Fibroblast of lung (primary cell): ENCODE measurements around the gene ZBTB7C. TPM values are rescaled to one million over a fixed set of nuclear protein-coding genes. Genes with fewer than 3 reads are reported as not detected.

Experiments used
- DNase-seq, 2 donors: peaks; one replicate each; pipeline versions ENCODE4 v3.0.0 to v3.0.0-alpha.2; 2010; ENCODE audit warnings: low read depth in 2 of 2
- H2AFZ ChIP-seq: 2 replicates; pipeline ENCODE4 v1.5.1; 2012; ENCODE audit warnings: low read length, control low read depth, inconsistent platforms
- H3K27ac ChIP-seq: 2 replicates; pipeline ENCODE4 v1.5.1; 2011; ENCODE audit warnings: low read length, control low read depth; ENCODE audit not compliant: insufficient read depth
- H3K27me3 ChIP-seq: 2 replicates; pipeline ENCODE4 v1.5.1; 2011; ENCODE audit warnings: mild to moderate bottlenecking, low read length; ENCODE audit not compliant: control insufficient read depth, insufficient read depth
- H3K36me3 ChIP-seq: 2 replicates; pipeline ENCODE4 v1.5.1; 2011; ENCODE audit warnings: low read length; ENCODE audit not compliant: control insufficient read depth, insufficient read depth
- H3K4me1 ChIP-seq: 2 replicates; pipeline ENCODE4 v1.5.1; 2011; ENCODE audit warnings: low read length; ENCODE audit not compliant: control insufficient read depth, insufficient read depth; ENCODE audit errors: extremely low read depth
- H3K4me2 ChIP-seq: 2 replicates; pipeline ENCODE4 v1.5.1; 2011; ENCODE audit warnings: low read length, control low read depth; ENCODE audit not compliant: insufficient read depth; ENCODE audit errors: extremely low read depth
- H3K4me3 ChIP-seq, 4 experiments: fragments of 200-600 bp in 1 of 4; sonication (generic) in 1 of 4; replicated peaks in 1 of 4; 2 replicates each; pipeline ENCODE4 v1.5.1; 2011 to 2016; ENCODE audit warnings: low read length in 4 of 4, low read depth in 3 of 4, mild to moderate bottlenecking in 3 of 4, control low read depth in 2 of 4, inconsistent platforms in 1 of 4, mixed read lengths in 1 of 4; ENCODE audit not compliant: insufficient read depth in 1 of 4; ENCODE audit errors: control extremely low read depth in 1 of 4
- H3K79me2 ChIP-seq: 2 replicates; pipeline ENCODE4 v1.5.1; 2012; ENCODE audit warnings: mild to moderate bottlenecking, low read length, inconsistent platforms; ENCODE audit not compliant: control insufficient read depth, insufficient read depth
- H3K9ac ChIP-seq: 2 replicates; pipeline ENCODE4 v1.5.1; 2011; ENCODE audit warnings: mild to moderate bottlenecking, low read length, control low read depth; ENCODE audit not compliant: insufficient read depth
- H3K9me3 ChIP-seq: 2 replicates; pipeline ENCODE4 v1.5.1; 2012; ENCODE audit warnings: low read depth, low read length; ENCODE audit not compliant: control insufficient read depth, insufficient read depth
- H4K20me1 ChIP-seq: 2 replicates; pipeline ENCODE4 v1.5.1; 2011; ENCODE audit warnings: low read length; ENCODE audit not compliant: control insufficient read depth, insufficient read depth; ENCODE audit errors: extremely low read depth
- EZH2 ChIP-seq: IDR thresholded peaks from 2 replicates; pipeline ENCODE4 v1.5.1; 2012; ENCODE audit warnings: low read length, control low read depth, mild to moderate bottlenecking; ENCODE audit errors: missing control alignments
- polyA plus RNA-seq, 2 donors: library from polyadenylated mRNA; depleted of rRNA in 1 of 2; stranded (reverse) in 1 of 2; unstranded in 1 of 2; fragments of >200 nt; gene quantifications; 2 replicates each; pipeline ENCODE4 v1.2.1, GENCODE V29; 2011 to 2012; ENCODE audit warnings: missing spikeins in 1 of 2
- total RNA-seq: library from RNA; depleted of rRNA; stranded (reverse); fragments of >200 nt; gene quantifications from 2 replicates; pipeline ENCODE4 v1.2.1, GENCODE V29; 2014
- TF ChIP-seq, protein P1 (sequence below), 2 donors: IDR thresholded peaks in 1 of 2; conservative IDR thresholded peaks in 1 of 2; 1 replicate in 1 of 2; 2 replicates in 1 of 2; pipeline ENCODE4 v1.5.1; 2011 to 2012; ENCODE audit warnings: low read length in 2 of 2, control low read depth in 1 of 2, inconsistent platforms in 1 of 2, low read depth in 1 of 2, mild to moderate bottlenecking in 1 of 2

Gene ZBTB7C
- total and polyA plus RNA-seq, 2 donors (not counting 1 experiment from before 2014, with no cell fraction given): 0.19 to 0.33 TPM

- TF ChIP-seq EZH2: no peak
- TF ChIP-seq, protein P1, sequence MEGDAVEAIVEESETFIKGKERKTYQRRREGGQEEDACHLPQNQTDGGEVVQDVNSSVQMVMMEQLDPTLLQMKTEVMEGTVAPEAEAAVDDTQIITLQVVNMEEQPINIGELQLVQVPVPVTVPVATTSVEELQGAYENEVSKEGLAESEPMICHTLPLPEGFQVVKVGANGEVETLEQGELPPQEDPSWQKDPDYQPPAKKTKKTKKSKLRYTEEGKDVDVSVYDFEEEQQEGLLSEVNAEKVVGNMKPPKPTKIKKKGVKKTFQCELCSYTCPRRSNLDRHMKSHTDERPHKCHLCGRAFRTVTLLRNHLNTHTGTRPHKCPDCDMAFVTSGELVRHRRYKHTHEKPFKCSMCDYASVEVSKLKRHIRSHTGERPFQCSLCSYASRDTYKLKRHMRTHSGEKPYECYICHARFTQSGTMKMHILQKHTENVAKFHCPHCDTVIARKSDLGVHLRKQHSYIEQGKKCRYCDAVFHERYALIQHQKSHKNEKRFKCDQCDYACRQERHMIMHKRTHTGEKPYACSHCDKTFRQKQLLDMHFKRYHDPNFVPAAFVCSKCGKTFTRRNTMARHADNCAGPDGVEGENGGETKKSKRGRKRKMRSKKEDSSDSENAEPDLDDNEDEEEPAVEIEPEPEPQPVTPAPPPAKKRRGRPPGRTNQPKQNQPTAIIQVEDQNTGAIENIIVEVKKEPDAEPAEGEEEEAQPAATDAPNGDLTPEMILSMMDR (conservative IDR thresholded peaks at IDR 0.05 in 1 of 2, IDR thresholded peaks at IDR 0.05 in 1 of 2; ENCODE audit: low read depth in 1 of 2, low read length in 2 of 2): no peak
- H3K4me2 ChIP-seq: no peak overlapping the region
- H3K4me1 ChIP-seq: no peaks in the 10 kb centered on the region
- H3K4me3 ChIP-seq: no peak overlapping the region
- no peaks in the 10 kb centered on the region for H4K20me1 ChIP-seq
- H3K36me3 ChIP-seq: no peaks in the 10 kb centered on the region
- H3K27me3 ChIP-seq: no peaks in the 10 kb centered on the region
- H2AFZ ChIP-seq: no peak overlapping the region
- no peak for DNase-seq
- no peak overlapping the region for H3K9ac ChIP-seq
- H3K27ac ChIP-seq: no peak overlapping the region
- H3K79me2 ChIP-seq: no peaks in the 10 kb centered on the region
- H3K9me3 ChIP-seq: no peaks in the 10 kb centered on the region
Observed at GRCh38 chr18:48207733-48208132, 201.4 kb downstream of the ZBTB7C start.

DNA sequence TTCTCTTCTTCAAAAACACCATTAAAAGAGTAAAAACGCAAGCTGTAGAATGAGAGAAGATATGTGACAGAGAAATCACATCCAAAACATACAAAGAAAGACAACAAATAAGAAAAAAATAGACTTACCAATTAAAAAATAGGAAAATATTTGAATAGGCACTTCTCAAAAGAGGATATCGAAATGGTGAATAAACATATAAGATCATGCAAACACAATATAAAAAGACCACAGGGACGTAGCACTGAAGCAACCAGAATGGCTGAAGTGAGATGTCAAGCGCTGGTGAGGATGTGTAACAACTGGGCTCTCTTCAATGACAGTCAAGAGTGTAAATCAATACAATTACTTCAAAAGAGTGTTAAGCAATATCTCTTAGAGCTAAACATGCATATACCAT, 202.3 kb downstream of the ZBTB7C start:
- Histone ChIP-seq H3K9ac (no peak overlapping the region), H3K27me3 (no peaks in the 10 kb centered on the region), H3K4me2 (no peak overlapping the region), H4K20me1 (no peaks in the 10 kb centered on the region), H2AFZ (no peak overlapping the region), H3K4me1 (no peaks in the 10 kb centered on the region), H3K4me3 (no peak overlapping the region), H3K27ac (no peak overlapping the region), H3K9me3 (no peaks in the 10 kb centered on the region), H3K36me3 (no peaks in the 10 kb centered on the region), H3K79me2 (no peaks in the 10 kb centered on the region)
- DNase-seq: no peak
- TF ChIP-seq, protein P1 (conservative IDR thresholded peaks at IDR 0.05 in 1 of 2, IDR thresholded peaks at IDR 0.05 in 1 of 2; ENCODE audit: low read depth in 1 of 2, low read length in 2 of 2): no peak
- no peak for TF ChIP-seq EZH2

DNA sequence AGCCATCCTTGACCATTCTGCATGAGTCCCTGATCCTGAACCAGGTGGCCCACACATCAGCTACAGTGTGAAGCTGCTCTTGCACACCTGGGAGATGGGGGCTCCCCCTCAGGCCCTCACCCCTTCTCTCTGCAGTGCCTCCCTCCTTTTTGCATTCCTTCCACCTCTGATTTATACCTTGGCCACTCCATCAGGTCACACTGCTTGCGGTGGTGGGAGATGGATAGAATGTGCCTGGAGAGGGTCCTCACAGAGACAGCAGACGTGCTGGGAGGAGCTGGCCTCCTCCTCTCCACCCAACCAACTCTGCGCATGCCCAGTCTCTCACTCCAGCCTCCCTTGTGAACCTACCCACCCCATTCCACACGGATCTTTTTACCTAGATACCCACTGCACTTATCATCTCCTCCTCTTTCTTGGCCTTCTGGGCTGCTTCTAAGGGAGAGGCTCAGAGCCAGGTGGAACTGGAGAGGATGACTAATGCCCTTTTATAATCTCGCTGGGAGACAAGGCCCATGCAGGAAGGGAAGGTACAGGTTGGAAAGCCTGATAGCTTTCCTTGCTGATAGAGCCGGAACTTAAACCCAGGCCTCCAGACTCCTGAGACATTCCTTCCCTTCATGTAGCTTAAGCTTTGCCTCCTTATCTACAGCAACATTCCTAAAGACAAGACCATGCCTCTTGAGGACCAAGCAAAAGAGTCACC, 205.1 kb downstream of the ZBTB7C start:
- no peak for DNase-seq
- Histone ChIP-seq H3K27me3 (no peaks in the 10 kb centered on the region), H3K36me3 (no peaks in the 10 kb centered on the region)

More for the DNA sequence above, 205.1 kb downstream of the ZBTB7C start:
- H3K9me3 ChIP-seq: no peaks in the 10 kb centered on the region
- H3K27ac ChIP-seq: no peak overlapping the region
- no peaks in the 10 kb centered on the region for H4K20me1 ChIP-seq
- no peak overlapping the region for H3K4me2 ChIP-seq
- TF ChIP-seq, protein P1 (conservative IDR thresholded peaks at IDR 0.05 in 1 of 2, IDR thresholded peaks at IDR 0.05 in 1 of 2; ENCODE audit: low read depth in 1 of 2, low read length in 2 of 2): no peak
- TF ChIP-seq EZH2: no peak
- H3K4me3 ChIP-seq: no peak overlapping the region
- H3K4me1 ChIP-seq: no peaks in the 10 kb centered on the region
- no peak overlapping the region for H3K9ac ChIP-seq
- no peak overlapping the region for H2AFZ ChIP-seq
- no peaks in the 10 kb centered on the region for H3K79me2 ChIP-seq
